HG02973 (cell line): ENCODE data around the gene HBG2.
A peak's percentile ranks its signal among the peaks of the same experiment; 100 is the strongest.
"Not testable (repeated sequence)": the region's sequence is repeated elsewhere in the genome, so short reads cannot be mapped to it uniquely, and the experiment has no call there.

Experiments used
- ATAC-seq: cut with Tn5 transposase; IDR thresholded peaks from one replicate; pipeline ENCODE4 v1.9.1; 2021; ENCODE audit warnings: moderate library complexity; ENCODE audit not compliant: unreplicated experiment

HBG2 gene

DNA sequence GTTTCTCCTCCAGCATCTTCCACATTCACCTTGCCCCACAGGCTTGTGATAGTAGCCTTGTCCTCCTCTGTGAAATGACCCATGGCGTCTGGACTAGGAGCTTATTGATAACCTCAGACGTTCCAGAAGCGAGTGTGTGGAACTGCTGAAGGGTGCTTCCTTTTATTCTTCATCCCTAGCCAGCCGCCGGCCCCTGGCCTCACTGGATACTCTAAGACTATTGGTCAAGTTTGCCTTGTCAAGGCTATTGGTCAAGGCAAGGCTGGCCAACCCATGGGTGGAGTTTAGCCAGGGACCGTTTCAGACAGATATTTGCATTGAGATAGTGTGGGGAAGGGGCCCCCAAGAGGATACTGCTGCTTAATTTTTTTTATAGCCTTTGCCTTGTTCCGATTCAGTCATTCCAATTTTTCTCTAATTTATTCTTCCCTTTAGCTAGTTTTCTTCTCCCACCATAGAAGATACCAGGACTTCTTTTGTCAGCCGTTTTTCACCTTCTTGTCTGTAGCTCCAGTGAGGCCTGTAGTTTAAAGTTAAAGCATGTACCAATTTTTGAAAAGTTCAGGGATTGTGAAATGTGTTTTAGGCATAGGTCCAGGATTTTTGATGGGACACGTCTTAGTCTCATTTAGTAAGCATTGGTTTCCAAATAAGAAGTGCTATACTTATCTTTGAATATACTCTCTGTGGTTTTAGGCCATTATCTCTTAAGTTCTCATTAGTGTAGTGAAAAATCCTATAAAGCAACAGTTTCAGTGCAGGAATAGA is at the start of gene HBG2:
Gene HBG2 (minus strand): TSS at position 136 of the 768 bp plus-strand sequence. CDS start 53 bp downstream, at position 83.
- not testable (repeated sequence) for ATAC-seq

DNA sequence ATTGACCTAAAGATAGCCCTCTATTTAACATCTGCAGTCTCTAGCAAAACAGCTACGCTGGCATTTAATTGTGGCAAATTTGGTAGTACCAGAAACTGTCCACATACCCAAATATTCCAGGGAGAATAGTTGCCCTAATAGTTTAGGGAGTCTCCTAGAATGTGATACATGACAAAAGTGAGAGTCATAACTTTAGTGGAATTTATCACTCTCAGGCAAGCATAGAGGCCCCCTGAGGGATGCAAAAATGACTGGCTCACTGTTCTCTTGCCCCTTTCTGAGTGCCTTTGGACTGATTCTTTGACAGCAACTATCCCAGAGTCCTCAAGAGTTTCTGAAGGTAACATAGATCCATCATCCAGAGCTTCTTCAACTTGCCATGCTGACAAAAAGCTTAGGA is 49.5 kb upstream of the HBG2 start:
- no peak for ATAC-seq

DNA sequence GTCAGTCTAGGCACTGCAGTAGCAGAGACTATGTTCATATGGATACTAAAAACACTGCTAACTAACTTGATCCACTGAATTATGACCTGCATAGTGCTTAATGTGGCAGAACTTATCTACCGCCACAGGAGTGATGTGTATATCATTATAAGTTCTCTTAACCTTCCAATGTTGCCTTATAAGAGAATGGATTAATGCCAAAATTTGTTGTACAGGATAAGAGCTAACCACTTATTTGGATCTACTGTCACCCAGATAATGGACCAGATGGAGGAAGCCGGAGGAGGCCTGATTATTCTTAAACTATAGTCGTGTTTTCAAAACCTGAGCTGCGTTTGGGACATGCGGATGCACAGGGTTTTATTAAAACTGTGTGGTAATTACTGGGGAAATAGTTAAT is 49.0 kb upstream of the HBG2 start:
- ATAC-seq = no peak

DNA sequence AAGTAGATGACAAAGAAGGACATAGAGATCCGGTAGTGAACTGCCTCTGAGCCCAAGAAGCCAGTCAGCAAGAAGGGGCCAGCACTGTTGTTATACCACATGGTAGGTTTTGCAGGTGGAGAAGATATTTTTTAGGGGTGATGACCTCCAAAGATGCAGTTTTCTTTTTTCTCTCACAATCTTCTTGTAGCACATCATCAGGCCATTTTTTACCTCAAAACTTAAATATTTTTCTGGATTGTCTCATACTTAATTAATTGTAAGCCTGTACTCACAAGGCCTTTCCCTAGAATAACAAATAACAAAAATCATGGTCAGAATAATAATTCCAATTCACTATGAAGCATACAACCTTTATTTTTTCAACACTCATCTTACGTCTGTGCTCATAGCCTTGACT is 47.3 kb upstream of the HBG2 start, which contains the start of gene OR51B4:
Gene OR51B4 (minus strand): TSS at position 101 of the 400 bp plus-strand sequence. CDS start 0 bp downstream, at position 101.
- ATAC-seq = no peak

DNA sequence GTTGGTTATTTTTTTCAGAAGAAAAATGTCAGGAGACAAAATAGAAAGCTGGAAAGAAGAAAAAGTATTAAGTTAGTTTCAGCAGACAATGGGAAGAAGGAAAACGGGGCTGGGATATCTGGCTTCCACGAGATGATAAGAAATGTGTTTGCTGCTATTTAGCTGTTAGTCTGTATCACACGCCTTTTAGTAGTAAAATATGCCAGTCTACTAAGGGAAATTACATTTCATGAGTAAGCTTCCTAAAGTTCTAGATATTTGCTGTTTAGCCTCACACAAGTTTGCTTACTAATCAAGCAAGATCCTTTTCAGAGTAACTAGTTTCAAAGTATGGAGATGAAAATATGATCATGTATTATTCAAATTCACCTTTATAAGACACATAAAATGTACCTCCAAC is 45.7 kb upstream of the HBG2 start:
- ATAC-seq = no peak

DNA sequence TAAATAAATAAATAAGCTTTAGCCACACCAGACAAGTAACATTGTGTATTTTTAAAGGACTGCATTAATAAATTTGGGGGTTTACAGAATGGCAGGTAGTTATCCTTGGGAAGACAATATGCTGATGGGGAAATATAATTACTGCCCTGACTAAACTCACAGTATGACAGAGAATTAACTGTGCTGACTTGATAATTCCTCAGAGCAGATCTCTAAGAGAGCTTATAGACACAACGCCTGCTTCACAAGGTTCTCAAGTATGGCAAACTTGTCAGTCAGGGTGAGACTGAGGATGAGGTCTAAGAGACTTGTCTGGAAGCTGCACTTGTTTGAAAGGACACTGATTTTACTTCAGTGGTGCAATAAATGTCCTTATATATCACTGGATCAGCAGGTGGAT is 43.9 kb upstream of the HBG2 start:
- no peak for ATAC-seq

DNA sequence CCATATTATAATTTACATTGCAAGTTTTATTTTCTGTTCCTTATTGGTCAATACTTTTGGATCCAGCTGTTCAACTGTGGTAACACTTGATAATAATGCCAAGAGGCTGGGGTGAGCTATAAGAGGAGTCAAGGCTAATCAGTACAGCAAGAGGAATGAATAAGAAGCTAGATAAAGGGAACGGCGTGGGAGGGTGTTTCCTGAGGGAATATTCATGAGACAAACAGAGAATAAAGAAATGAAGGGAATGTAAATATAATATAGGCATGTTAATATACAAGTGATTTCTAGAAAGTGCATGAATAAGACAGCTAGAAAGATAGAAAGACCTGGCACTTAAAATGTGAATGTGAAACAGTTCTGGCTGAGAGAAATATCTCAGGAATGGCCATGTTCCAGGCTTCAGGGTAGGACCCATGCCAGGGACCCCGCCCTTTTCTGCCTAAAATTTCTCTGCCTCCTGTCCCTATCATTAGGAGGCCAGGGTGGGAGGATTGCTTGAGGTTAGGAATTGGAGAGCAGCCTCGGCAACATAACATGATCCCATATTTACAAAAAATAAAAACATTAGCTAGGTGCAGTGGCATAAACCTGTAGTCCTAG is 43.2 kb upstream of the HBG2 start:
- ATAC-seq = no peak

DNA sequence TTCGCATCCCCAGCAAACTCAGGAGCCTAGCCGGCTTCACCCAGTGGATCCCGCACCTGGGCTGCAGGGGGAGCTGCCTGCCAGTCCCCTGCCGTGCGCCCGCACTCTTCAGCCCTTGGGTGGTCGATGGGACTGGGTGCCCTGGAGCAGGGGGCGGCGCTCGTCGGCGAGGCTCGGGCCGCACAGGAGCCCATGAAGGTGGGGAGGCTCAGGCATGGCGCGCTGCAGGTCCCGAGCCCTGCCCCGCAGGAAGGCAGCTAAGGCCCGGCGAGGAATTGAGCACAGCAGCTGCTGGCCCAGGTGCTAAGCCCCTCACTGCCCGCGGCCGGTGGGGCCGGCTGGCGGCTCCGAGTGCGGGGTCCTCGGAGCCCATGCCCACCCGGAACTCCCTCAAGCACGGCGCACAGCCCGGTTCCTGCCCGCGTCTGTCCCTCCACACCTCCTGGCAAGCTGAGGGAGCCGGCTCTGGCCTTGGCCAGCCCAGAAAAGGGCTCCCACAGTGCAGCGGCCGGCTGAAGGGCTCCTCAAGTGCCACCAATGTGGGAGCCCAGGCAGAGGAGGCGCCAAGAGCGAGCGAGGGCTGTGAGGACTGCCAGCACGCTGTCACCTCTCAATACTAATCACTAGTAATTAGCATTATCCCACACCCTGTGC is 39.9 kb upstream of the HBG2 start:
- not testable (repeated sequence) for ATAC-seq

DNA sequence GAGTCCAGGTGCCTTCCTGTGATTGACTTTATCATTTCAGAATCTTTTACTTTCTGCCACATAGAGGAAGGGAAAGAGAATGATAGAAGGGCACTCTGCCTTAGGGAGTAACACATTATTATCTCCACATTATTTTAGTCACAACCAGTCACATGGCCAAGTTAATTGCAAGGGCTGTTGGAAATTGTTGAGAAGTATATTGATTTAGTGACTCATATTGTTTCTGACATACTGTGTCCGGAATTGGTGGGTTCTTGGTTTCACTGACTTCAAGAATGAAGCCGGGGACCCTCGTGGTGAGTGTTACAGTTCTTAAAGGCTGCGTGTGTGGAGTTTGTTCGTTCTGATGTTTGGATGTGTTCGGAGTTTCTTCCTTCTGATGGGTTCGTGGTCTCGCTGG is 38.4 kb upstream of the HBG2 start:
- no peak for ATAC-seq

DNA sequence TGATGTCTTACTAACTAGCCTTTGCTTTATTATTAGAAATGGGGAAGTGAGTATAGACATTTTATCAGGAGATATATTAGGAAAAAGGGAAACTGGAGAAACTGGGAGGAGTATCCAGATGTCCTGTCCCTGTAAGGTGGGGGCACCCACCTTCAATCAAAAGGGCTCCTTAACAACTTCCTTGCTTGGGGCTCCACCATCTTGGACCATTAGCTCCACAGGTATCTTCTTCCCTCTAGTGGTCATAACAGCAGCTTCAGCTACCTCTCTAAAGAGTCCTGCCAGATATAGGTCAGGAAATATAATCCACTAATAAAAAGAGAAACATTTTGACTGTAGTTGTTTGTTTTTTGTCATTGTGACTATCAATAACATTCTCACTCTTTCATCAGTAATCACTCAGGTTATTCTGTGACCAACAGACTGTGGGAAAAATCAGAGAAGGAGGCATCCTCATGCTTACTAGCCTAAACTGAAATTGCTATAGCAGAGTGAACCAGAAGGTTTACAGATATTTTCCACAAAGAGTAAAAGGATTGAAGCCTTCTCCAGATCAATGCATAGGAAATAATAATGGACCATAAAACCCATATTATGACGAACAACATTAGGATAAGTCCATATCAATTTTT is 36.7 kb upstream of the HBG2 start:
- ATAC-seq = peak; percentile 91

DNA sequence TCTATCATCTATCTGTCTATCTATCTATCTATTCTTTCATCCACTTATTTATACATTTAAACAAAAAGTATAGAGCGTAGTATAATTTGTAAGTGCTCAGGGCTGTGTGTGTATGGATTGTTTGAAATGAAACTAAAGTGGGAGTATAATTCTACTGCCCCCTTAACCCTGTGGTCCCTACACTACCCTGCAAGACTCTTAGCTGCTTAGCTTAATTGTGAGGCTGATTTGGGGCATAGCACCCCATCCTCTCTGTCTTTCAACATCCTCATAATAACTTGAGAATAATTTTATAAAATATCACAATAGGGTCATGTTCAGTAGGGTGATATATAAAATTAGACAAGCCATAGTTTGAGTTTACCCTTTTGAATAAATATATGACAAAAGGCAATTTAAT is 35.5 kb upstream of the HBG2 start:
- ATAC-seq = no peak

DNA sequence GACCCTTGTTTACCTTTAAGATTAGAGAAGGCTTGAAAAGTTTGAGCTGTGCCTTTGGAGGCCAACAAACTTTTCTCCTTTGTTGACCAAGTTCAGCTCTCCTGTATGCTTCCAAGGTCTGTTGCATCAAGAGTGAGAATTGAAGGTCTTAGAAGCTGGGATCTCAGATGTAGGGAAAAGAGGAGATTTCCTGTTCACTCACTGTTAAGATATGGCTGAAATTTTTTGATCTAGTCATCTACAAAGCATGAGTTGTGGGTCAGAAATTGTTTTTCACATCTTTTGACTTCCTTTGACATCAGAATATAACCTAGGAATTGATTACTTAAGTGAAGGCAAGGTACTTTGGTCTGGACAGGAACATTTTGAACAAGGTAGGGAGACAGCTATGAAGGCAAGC is 35.1 kb upstream of the HBG2 start:
- ATAC-seq = no peak

DNA sequence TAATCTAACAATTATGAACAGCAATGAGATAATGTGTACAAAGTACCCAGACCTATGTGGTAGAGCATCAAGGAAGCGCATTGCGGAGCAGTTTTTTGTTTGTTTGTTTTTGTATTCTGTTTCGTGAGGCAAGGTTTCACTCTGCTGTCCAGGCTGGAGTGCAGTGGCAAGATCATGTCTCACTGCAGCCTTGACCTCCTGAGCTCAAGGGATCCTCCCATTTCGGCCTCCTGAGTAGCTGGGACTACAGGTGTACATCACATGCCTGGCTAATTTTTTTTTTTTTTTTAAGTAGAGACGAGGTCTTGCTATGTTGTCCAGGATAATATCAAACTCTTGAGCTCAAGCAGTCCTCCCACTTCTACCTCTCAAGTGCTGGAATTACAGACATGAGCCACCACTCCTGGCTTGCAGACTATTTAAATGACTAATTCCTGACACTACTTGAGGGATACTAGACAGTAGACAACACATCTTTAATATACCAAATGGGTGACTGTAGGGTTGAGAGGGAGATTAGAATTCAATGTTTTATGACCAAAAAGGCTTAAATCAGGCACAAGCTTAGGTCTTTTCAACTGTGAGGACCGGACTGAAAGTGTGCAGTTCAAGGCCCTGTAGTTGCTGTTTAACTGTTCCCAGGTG is 34.4 kb upstream of the HBG2 start:
- ATAC-seq = no peak

DNA sequence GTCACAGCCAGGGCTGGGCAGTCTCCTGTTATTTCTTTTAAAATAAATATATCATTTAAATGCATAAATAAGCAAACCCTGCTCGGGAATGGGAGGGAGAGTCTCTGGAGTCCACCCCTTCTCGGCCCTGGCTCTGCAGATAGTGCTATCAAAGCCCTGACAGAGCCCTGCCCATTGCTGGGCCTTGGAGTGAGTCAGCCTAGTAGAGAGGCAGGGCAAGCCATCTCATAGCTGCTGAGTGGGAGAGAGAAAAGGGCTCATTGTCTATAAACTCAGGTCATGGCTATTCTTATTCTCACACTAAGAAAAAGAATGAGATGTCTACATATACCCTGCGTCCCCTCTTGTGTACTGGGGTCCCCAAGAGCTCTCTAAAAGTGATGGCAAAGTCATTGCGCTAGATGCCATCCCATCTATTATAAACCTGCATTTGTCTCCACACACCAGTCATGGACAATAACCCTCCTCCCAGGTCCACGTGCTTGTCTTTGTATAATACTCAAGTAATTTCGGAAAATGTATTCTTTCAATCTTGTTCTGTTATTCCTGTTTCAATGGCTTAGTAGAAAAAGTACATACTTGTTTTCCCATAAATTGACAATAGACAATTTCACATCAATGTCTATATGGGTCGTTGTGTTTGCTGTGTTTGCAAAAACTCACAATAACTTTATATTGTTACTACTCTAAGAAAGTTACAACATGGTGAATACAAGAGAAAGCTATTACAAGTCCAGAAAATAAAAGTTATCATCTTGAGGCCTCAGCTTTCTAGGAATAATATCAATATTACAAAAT is 33.7 kb upstream of the HBG2 start:
- no peak for ATAC-seq

DNA sequence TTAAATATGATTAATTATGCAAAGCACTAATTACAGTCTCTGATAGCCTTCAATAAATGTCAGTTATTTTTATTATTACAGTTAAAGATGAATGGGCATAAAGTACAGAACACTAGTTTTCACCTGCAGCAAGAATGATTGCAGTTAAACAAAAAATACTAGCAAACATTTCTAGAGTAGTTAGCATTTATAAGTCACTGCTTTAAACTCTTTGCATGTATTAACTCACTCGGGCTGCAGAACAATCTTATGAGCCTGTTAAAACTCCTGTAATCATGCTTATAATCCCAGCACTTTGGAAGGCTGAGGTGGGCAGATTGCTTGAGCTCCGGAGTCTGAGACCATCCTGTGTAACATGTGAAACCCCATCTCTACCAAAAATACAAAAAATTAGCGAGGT is 32.3 kb upstream of the HBG2 start:
- ATAC-seq = no peak

DNA sequence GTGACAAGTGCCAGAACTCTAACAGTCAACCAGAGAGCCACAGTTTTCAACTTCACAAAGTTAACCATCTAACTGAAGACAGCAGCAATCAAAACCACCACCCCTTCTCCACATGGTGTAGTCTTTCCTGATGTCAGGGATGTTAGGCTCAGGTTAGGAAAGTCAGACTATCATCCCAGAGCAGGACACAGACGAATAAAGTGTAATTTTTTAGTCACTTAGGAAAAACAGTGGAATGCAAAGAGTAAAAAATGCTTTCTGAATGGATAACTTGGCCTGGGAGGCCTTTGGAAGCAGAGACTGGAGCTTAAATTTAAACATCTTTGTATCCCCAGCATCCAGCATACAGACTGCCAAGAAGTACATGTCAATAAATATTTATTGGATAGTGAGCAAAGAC is 31.8 kb upstream of the HBG2 start:
- no peak for ATAC-seq

DNA sequence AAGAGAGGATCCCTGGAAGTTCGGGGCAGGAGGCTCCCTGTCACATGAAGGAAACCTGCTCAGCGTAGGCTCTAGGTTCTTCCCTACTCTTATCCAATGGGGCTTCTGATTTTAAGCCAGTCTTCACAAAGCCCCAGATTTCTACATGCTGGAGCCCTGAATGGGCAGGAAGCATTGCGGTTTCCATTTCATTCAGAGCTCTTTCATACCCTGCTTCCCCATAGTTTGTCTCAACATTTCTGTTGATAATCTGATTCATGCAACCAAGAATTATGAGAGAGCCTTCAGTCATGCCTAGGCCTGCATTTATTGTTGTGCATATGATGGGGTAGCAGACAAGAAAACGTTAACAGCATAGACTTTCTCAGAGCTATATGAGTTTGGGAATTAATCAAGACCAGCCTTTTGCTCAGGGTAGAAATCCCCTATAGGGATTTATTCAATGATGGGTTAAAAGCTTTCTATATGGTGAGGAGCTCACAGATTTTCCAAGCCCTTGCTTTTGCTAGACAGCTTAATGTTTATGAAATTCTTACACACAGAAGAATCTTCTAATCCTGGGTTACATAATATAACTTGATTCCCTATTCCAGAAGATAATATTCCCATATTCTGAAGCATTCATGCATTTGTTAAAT is 31.2 kb upstream of the HBG2 start:
- ATAC-seq = no peak

DNA sequence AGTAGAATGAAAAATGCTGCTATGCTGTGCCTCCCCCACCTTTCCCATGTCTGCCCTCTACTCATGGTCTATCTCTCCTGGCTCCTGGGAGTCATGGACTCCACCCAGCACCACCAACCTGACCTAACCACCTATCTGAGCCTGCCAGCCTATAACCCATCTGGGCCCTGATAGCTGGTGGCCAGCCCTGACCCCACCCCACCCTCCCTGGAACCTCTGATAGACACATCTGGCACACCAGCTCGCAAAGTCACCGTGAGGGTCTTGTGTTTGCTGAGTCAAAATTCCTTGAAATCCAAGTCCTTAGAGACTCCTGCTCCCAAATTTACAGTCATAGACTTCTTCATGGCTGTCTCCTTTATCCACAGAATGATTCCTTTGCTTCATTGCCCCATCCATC is 30.1 kb upstream of the HBG2 start:
- ATAC-seq = no peak

DNA sequence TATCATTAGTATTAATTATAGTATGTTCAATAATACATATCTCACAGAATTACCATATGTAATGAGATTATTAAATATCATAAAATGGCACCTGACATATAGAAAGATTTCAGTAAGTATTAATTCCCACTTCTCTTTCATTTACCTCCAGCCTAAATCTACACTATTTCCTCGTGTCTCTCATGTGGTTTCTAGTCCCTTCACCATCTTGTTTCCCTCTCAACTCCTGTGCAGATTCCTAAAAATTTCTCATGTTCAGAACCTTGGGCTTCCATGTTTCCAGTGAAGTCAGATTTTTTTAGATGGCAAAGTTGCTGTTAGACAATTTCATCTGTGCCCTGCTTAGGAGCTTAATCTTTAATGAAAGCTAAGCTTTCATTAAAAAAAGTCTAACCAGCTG is 29.3 kb upstream of the HBG2 start:
- no peak for ATAC-seq

DNA sequence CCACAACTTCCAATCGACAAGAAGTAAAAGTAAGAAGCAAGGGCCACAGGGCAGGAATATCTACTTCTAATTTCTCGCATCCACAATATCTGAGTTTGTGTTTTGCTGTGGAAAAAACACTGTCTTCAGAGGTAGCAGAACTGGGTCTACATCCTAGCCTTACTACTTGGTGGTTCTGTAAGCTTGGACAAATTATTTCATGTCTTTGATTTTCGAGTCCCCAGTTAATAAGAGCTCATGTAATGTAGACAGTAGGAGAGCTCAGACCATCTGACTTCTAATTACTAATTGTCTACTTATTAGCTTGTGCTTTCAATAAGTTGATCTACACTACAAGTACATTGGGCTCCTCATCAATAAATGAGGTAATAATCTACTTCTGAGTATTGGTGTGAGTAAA is 28.5 kb upstream of the HBG2 start:
- no peak for ATAC-seq
